Upper lobe of left lung (tissue), 6 donors: ENCODE measurements around the gene HIVEP3. TPM values are rescaled to one million over a fixed set of nuclear protein-coding genes. Genes with fewer than 3 reads are reported as not detected.
A peak's percentile ranks its signal among the peaks of the same experiment; 100 is the strongest.

Experiments used
- ATAC-seq, 2 donors: fragments of 200-7000 bp; cut with Tn5 transposase; one replicate each; pipeline ENCODE4 v1.9.1; 2022; ENCODE audit warnings: mild to moderate bottlenecking in 2 of 2, moderate library complexity in 2 of 2; ENCODE audit not compliant: low FRiP score in 2 of 2
- DNase-seq, 2 donors: peaks; one replicate each; pipeline ENCODE4 v3.0.0-alpha.2; 2019 to 2020
- H3K27ac ChIP-seq, 4 donors: fragments of 200-600 bp; sonication (generic); one replicate each; pipeline ENCODE4 v1.5.1; 2016 to 2019
- H3K27me3 ChIP-seq, 4 donors: fragments of 200-600 bp; sonication (generic); one replicate each; pipeline ENCODE4 v1.5.1; 2017 to 2019
- H3K36me3 ChIP-seq, 4 donors: fragments of 200-600 bp; sonication (generic); one replicate each; pipeline ENCODE4 v1.5.1; 2016 to 2019
- H3K4me1 ChIP-seq, 4 donors: fragments of 200-600 bp; sonication (generic); one replicate each; pipeline ENCODE4 v1.5.1; 2018 to 2019
- H3K4me3 ChIP-seq, 4 donors: fragments of 200-600 bp; sonication (generic); one replicate each; pipeline ENCODE4 v1.5.1; 2017 to 2019; ENCODE audit warnings: mild to moderate bottlenecking in 2 of 4, moderate library complexity in 1 of 4
- H3K9me3 ChIP-seq, 4 donors: fragments of 200-600 bp; sonication (generic); one replicate each; pipeline ENCODE4 v1.5.1; 2018 to 2019
- CTCF ChIP-seq, 6 experiments: fragments of 450-650 bp in 4 of 6; fragments of 200-600 bp in 2 of 6; sonication (generic) in 2 of 6; IDR thresholded peaks; one replicate each; pipeline ENCODE4 v1.5.1; 2016 to 2019; ENCODE audit warnings: antibody characterized with exemption in 6 of 6
- EP300 ChIP-seq, 4 donors: sonication (generic); formaldehyde crosslinking; IDR thresholded peaks; one replicate each; pipeline ENCODE4 v1.5.1; 2017; ENCODE audit warnings: antibody characterized with exemption in 4 of 4, control low read depth in 2 of 4
- POLR2A ChIP-seq, 4 donors: fragments of 450-650 bp; IDR thresholded peaks; one replicate each; pipeline ENCODE4 v1.5.1; 2016 to 2017; ENCODE audit warnings: antibody characterized with exemption in 4 of 4, mild to moderate bottlenecking in 2 of 4
- POLR2AphosphoS5 ChIP-seq, 2 donors: sonication (generic); formaldehyde crosslinking; IDR thresholded peaks; one replicate each; pipeline ENCODE4 v1.5.1; 2017; ENCODE audit warnings: antibody characterized with exemption in 2 of 2
- WGBS, 2 donors: methylation state at CpG; one replicate each; pipeline ENCODE4 v1.1.5; 2017 to 2018; 5-methylcytosine and 5-hydroxymethylcytosine counted together
- total RNA-seq, 6 donors: library from RNA; depleted of rRNA in 4 of 6; stranded (reverse); fragments of >200 nt in 4 of 6; gene quantifications; one replicate each; pipeline versions ENCODE4 v1.1.0 to v1.2.1, GENCODE V29; 2016 to 2021
- donor health status: DM: no; HTN: no; CAD: no; lungs with moderate emphysema.
- donor health status: DM: no; HTN: yes; CAD: no; lungs with severe emphysema.

HIVEP3 gene
- total RNA-seq, 6 donors from 2014 or later, result 9.7 to 23.0 (median 11.6) TPM

- DNase-seq (peak in 1 of 2 donors; percentile 86), ATAC-seq (peak; percentile 49 to 80)
- Histone ChIP-seq H3K27me3 (no peaks in the 10 kb centered on the region), H3K9me3 (no peaks in the 10 kb centered on the region), H3K27ac (no peak overlapping the region), H3K36me3 (no peaks in the 10 kb centered on the region), H3K4me1 (peaks cover 11 to 15% (median 14%) of the 10 kb centered on the region in 4 donors), H3K4me3 (no peak overlapping the region)
- WGBS, 2 donors, result 35 to 38% methylated on average over 11 of the region's 11 CpGs
- TF ChIP-seq EP300 (IDR thresholded peaks at IDR 0.05) (peak in 1 of 4 donors; percentile 51), POLR2A (IDR thresholded peaks at IDR 0.05) (no peak), POLR2AphosphoS5 (IDR thresholded peaks at IDR 0.05) (peak; percentile 29 to 52)
Observed at GRCh38 chr1:41650028-41650880, 268.5 kb downstream of the HIVEP3 start.

- H3K27ac ChIP-seq, result no peak overlapping the region
- 67 to 74% methylated on average over 9 of the region's 9 CpGs for WGBS, 2 donors
Observed at GRCh38 chr1:41649396-41650027, 269.2 kb downstream of the HIVEP3 start.

DNA sequence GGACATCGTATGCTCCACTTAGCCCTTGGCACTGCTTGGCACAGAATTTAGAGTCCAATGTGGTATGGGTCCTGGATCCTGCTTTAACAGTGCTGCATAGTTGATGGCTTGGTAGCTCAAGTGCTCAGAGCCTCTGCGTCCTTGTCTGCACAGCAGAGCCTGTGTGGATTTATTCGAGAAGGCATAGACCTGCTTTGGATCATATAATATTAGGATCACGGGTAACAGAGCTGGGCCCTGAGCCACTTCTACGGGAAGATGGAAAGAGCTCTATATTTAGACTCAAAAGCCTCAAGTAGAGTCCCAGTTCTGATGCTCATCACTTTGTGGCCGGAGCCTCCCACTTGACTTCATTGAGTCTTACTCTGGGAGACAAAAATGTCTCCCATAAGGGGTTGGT is 269.9 kb downstream of the HIVEP3 start:
- WGBS, 2 donors, result 83 to 99% methylated on average over 6 of the region's 6 CpGs

More at GRCh38 chr1:41649396-41650027, 269.2 kb downstream of the HIVEP3 start:
- TF ChIP-seq POLR2A (IDR thresholded peaks at IDR 0.05), result no peak
- TF ChIP-seq EP300 (IDR thresholded peaks at IDR 0.05), result no peak
- TF ChIP-seq POLR2AphosphoS5 (IDR thresholded peaks at IDR 0.05), result no peak
- no peak for TF ChIP-seq CTCF (IDR thresholded peaks at IDR 0.05)
- Histone ChIP-seq H3K4me3 (no peak overlapping the region), H3K9me3 (no peaks in the 10 kb centered on the region), H3K27me3 (no peaks in the 10 kb centered on the region), H3K4me1 (peaks cover 11 to 15% (median 14%) of the 10 kb centered on the region in 4 donors), H3K36me3 (no peaks in the 10 kb centered on the region)
- DNase-seq (no peak), ATAC-seq (no peak)

GRCh38 chr1:41648230-41648629 is 270.5 kb downstream of the HIVEP3 start:
- DNase-seq, result no peak
- no peak for ATAC-seq
- Histone ChIP-seq H3K9me3 (no peaks in the 10 kb centered on the region), H3K27me3 (no peaks in the 10 kb centered on the region), H3K36me3 (no peaks in the 10 kb centered on the region), H3K27ac (no peak overlapping the region), H3K4me3 (no peak overlapping the region), H3K4me1 (peaks cover 11 to 15% (median 14%) of the 10 kb centered on the region in 4 donors)
- 98 to 99% methylated on average over 5 of the region's 5 CpGs for WGBS, 2 donors
- TF ChIP-seq POLR2AphosphoS5 (IDR thresholded peaks at IDR 0.05) (no peak), POLR2A (IDR thresholded peaks at IDR 0.05) (no peak), EP300 (IDR thresholded peaks at IDR 0.05) (no peak), CTCF (IDR thresholded peaks at IDR 0.05) (no peak)

More for the DNA sequence above, 269.9 kb downstream of the HIVEP3 start:
- ATAC-seq (no peak), DNase-seq (no peak)
- Histone ChIP-seq H3K27ac (no peak overlapping the region), H3K4me1 (peaks cover 11 to 15% (median 14%) of the 10 kb centered on the region in 4 donors), H3K9me3 (no peaks in the 10 kb centered on the region), H3K36me3 (no peaks in the 10 kb centered on the region), H3K4me3 (no peak overlapping the region), H3K27me3 (no peaks in the 10 kb centered on the region)
- TF ChIP-seq CTCF (IDR thresholded peaks at IDR 0.05) (no peak), POLR2AphosphoS5 (IDR thresholded peaks at IDR 0.05) (no peak), POLR2A (IDR thresholded peaks at IDR 0.05) (no peak), EP300 (IDR thresholded peaks at IDR 0.05) (no peak)
